ENCODE data around the gene SLC23A2. TPM values are rescaled to one million over a fixed set of nuclear protein-coding genes. Genes with fewer than 3 reads are reported as not detected.

SLC23A2 gene
- total RNA-seq, 1 experiment from 2014 or later, result 14.6 TPM

DNA sequence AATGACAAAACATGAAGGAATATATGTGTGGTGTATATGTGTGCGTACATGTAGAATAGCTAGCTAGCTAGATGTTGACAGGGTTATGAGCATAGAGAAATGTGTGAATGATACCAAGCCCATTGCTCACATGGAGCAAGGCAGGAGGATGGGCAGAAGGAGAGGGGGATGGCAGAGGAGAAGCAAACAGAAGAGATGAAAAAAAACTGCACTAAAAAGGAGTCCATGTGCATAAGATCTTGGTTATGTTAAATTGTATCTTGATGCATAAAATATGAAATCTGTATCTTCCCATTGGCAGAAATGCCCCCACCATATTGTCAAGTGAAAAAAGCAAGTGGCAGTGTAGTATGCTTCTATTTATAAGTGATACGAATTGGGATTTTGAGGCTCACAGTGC, 154.5 kb downstream of the SLC23A2 start:
- Histone ChIP-seq H3K9me3 (ENCODE audit: control insufficient read depth, insufficient read depth, low read depth, low read length) (no peaks in the 10 kb centered on the region), H3K4me3 (ENCODE audit: low read depth in 2 of 2, low read length in 2 of 2) (no peak overlapping the region), H3K4me1 (ENCODE audit: control insufficient read depth, insufficient read depth, low read length) (no peaks in the 10 kb centered on the region), H3K36me3 (ENCODE audit: control insufficient read depth, insufficient read depth, low read length) (no peaks in the 10 kb centered on the region), H3K27ac (ENCODE audit: low read length) (no peak overlapping the region), H3K27me3 (ENCODE audit: control insufficient read depth, insufficient read depth, low read length) (no peaks in the 10 kb centered on the region)
- in situ Hi-C loops (cut with HindIII; ENCODE audit: low pct_unique_long_range_greater_than_20kb, low sequenced_read_pairs), result no loop called here
- ATAC-seq, result no peak
- no TSS peak for BruUV-seq (replicated peaks)
- intact Hi-C loops (cut with micrococcal nuclease; ENCODE audit: unreplicated experiment), result no loop called here
- ChIA-PET POLR2A (no interaction called here), CTCF (no interaction called here)
- DNase-seq (ENCODE audit: low read depth, low spot score), result no peak
- no peak for TF ChIP-seq REST (IDR thresholded peaks at IDR 0.05; ENCODE audit: insufficient read depth in 1 of 2, low read depth in 2 of 2, low read length in 1 of 2)
- TF ChIP-seq TCF7L2 (IDR thresholded peaks at IDR 0.05; ENCODE audit: low read depth, low read length), result no peak
- TF ChIP-seq SIN3A (IDR thresholded peaks at IDR 0.05; ENCODE audit: borderline replicate concordance, insufficient read depth, low read depth, low read length), result no peak
- TF ChIP-seq POLR2AphosphoS5 (IDR thresholded peaks at IDR 0.05; ENCODE audit: low read depth, low read length), result no peak
- TF ChIP-seq, protein P1, sequence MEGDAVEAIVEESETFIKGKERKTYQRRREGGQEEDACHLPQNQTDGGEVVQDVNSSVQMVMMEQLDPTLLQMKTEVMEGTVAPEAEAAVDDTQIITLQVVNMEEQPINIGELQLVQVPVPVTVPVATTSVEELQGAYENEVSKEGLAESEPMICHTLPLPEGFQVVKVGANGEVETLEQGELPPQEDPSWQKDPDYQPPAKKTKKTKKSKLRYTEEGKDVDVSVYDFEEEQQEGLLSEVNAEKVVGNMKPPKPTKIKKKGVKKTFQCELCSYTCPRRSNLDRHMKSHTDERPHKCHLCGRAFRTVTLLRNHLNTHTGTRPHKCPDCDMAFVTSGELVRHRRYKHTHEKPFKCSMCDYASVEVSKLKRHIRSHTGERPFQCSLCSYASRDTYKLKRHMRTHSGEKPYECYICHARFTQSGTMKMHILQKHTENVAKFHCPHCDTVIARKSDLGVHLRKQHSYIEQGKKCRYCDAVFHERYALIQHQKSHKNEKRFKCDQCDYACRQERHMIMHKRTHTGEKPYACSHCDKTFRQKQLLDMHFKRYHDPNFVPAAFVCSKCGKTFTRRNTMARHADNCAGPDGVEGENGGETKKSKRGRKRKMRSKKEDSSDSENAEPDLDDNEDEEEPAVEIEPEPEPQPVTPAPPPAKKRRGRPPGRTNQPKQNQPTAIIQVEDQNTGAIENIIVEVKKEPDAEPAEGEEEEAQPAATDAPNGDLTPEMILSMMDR (IDR thresholded peaks at IDR 0.05), result no peak

GRCh38 chr20:4844751-4845465, 156.4 kb downstream of the SLC23A2 start:
- no peaks in the 10 kb centered on the region for H3K9me3 ChIP-seq (ENCODE audit: control insufficient read depth, insufficient read depth, low read depth, low read length)
- CTCF ChIA-PET, result no interaction called here
- intact Hi-C loops (cut with micrococcal nuclease; ENCODE audit: unreplicated experiment) (no loop called here), in situ Hi-C loops (cut with HindIII; ENCODE audit: low pct_unique_long_range_greater_than_20kb, low sequenced_read_pairs) (no loop called here)
- no peak overlapping the region for H3K4me3 ChIP-seq (ENCODE audit: low read depth in 2 of 2, low read length in 2 of 2)
- no peaks in the 10 kb centered on the region for H3K36me3 ChIP-seq (ENCODE audit: control insufficient read depth, insufficient read depth, low read length)
- H3K27ac ChIP-seq (ENCODE audit: low read length), result no peak overlapping the region
- POLR2A ChIA-PET, result no interaction called here
- no TSS peak for BruUV-seq (replicated peaks)
- no peak for TF ChIP-seq POLR2AphosphoS5 (IDR thresholded peaks at IDR 0.05; ENCODE audit: low read depth, low read length)
- TF ChIP-seq REST (IDR thresholded peaks at IDR 0.05; ENCODE audit: insufficient read depth in 1 of 2, low read depth in 2 of 2, low read length in 1 of 2), result no peak
- TF ChIP-seq SIN3A (IDR thresholded peaks at IDR 0.05; ENCODE audit: borderline replicate concordance, insufficient read depth, low read depth, low read length), result no peak
- DNase-seq (ENCODE audit: low read depth, low spot score) (no peak), ATAC-seq (no peak)
- H3K4me1 ChIP-seq (ENCODE audit: control insufficient read depth, insufficient read depth, low read length), result no peaks in the 10 kb centered on the region
- H3K27me3 ChIP-seq (ENCODE audit: control insufficient read depth, insufficient read depth, low read length), result no peaks in the 10 kb centered on the region

Measured in Panc1 (cell line).